DOHH2 (cell line): ENCODE data around the gene SNX7.

Experiments used
- H3F3A ChIP-seq: fragments of 200-600 bp; sonication (generic), shearing (Covaris generic); 2 replicates; pipeline ENCODE4 v1.6.0; 2016; ENCODE audit warnings: antibody characterized with exemption, mild to moderate bottlenecking; ENCODE audit not compliant: control insufficient read depth, insufficient read depth
- H3K27ac ChIP-seq: fragments of 200-600 bp; sonication (generic); 2 replicates; pipeline ENCODE4 v1.5.1; 2014; ENCODE audit warnings: low read depth, mild to moderate bottlenecking, low read length, moderate library complexity
- H3K27me3 ChIP-seq: fragments of 200-600 bp; sonication (generic); 2 replicates; pipeline ENCODE4 v1.6.1; 2014; ENCODE audit warnings: mild to moderate bottlenecking, low read length, mixed read lengths; ENCODE audit not compliant: control insufficient read depth
- H3K36me3 ChIP-seq: fragments of 200-600 bp; sonication (generic); 2 replicates; pipeline ENCODE4 v1.6.1; 2014; ENCODE audit warnings: mild to moderate bottlenecking, low read length, moderate library complexity, mixed read lengths; ENCODE audit not compliant: control insufficient read depth
- H3K4me1 ChIP-seq: fragments of 200-600 bp; sonication (generic); 2 replicates; pipeline ENCODE4 v1.6.1; 2014; ENCODE audit warnings: mild to moderate bottlenecking, low read length, mixed read lengths; ENCODE audit not compliant: control insufficient read depth
- H3K4me2 ChIP-seq: fragments of 200-600 bp; sonication (generic); 2 replicates; pipeline ENCODE4 v1.6.0; 2014; ENCODE audit warnings: mild to moderate bottlenecking, low read length, moderate library complexity
- H3K4me3 ChIP-seq: fragments of 200-600 bp; sonication (generic); 2 replicates; pipeline ENCODE4 v1.5.1; 2014; ENCODE audit warnings: mild to moderate bottlenecking, low read length, mixed read lengths
- H3K79me2 ChIP-seq: fragments of 200-600 bp; sonication (generic); 2 replicates; pipeline ENCODE4 v1.6.1; 2014; ENCODE audit warnings: mild to moderate bottlenecking, low read length, mixed read lengths; ENCODE audit not compliant: control insufficient read depth
- H3K9me2 ChIP-seq: fragments of 200-600 bp; sonication (generic); replicated peaks from 2 replicates; pipeline ENCODE4 v1.6.1; 2014; ENCODE audit warnings: mild to moderate bottlenecking, low read length, mixed read lengths; ENCODE audit not compliant: control insufficient read depth
- H3K9me3 ChIP-seq: fragments of 200-600 bp; sonication (generic); 2 replicates; pipeline ENCODE4 v1.6.1; 2014; ENCODE audit warnings: antibody characterized with exemption, low read length, mixed read lengths; ENCODE audit not compliant: control insufficient read depth, insufficient read depth
- H4K20me1 ChIP-seq: fragments of 200-600 bp; sonication (generic); 2 replicates; pipeline ENCODE4 v1.6.0; 2014; ENCODE audit warnings: low read depth, mild to moderate bottlenecking, antibody characterized with exemption, low read length, moderate library complexity; ENCODE audit not compliant: control insufficient read depth, insufficient read depth
- EZH2phosphoT487 ChIP-seq: fragments of 200-600 bp; sonication (generic); IDR thresholded peaks from 2 replicates; pipeline ENCODE4 v1.6.1; 2017; ENCODE audit warnings: borderline replicate concordance, mild to moderate bottlenecking, antibody characterized with exemption, low read length, moderate library complexity, mixed read lengths
- TF ChIP-seq, protein P1 (sequence below): fragments of 200-600 bp; sonication (generic); IDR thresholded peaks from one replicate; pipeline ENCODE4 v1.5.1; 2014; ENCODE audit warnings: antibody characterized with exemption, mild to moderate bottlenecking, low read depth, low read length; ENCODE audit not compliant: poor library complexity, severe bottlenecking

The SNX7 gene

GRCh38 chr1:98659879-98660278 is 1.6 kb upstream of the SNX7 start:
- no peak overlapping the region for H3K27ac ChIP-seq
- H3K9me2 ChIP-seq: no peaks in the 10 kb centered on the region
- no peak overlapping the region for H3K4me2 ChIP-seq
- H3K36me3 ChIP-seq: no peaks in the 10 kb centered on the region
- H3K4me1 ChIP-seq: no peaks in the 10 kb centered on the region
- no peaks in the 10 kb centered on the region for H3F3A ChIP-seq
- H3K4me3 ChIP-seq: no peak overlapping the region
- H4K20me1 ChIP-seq: no peaks in the 10 kb centered on the region
- no peaks in the 10 kb centered on the region for H3K79me2 ChIP-seq
- no peaks in the 10 kb centered on the region for H3K9me3 ChIP-seq
- TF ChIP-seq EZH2phosphoT487: no peak
- TF ChIP-seq, protein P1, sequence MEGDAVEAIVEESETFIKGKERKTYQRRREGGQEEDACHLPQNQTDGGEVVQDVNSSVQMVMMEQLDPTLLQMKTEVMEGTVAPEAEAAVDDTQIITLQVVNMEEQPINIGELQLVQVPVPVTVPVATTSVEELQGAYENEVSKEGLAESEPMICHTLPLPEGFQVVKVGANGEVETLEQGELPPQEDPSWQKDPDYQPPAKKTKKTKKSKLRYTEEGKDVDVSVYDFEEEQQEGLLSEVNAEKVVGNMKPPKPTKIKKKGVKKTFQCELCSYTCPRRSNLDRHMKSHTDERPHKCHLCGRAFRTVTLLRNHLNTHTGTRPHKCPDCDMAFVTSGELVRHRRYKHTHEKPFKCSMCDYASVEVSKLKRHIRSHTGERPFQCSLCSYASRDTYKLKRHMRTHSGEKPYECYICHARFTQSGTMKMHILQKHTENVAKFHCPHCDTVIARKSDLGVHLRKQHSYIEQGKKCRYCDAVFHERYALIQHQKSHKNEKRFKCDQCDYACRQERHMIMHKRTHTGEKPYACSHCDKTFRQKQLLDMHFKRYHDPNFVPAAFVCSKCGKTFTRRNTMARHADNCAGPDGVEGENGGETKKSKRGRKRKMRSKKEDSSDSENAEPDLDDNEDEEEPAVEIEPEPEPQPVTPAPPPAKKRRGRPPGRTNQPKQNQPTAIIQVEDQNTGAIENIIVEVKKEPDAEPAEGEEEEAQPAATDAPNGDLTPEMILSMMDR: no peak
- H3K27me3 ChIP-seq: no peaks in the 10 kb centered on the region

GRCh38 chr1:98660940-98661543 is 479 bp upstream of the SNX7 start:
- Histone ChIP-seq H4K20me1 (no peaks in the 10 kb centered on the region), H3K27me3 (no peaks in the 10 kb centered on the region), H3K36me3 (no peaks in the 10 kb centered on the region), H3K9me3 (no peaks in the 10 kb centered on the region), H3K4me2 (no peak overlapping the region), H3K9me2 (no peaks in the 10 kb centered on the region), H3F3A (no peaks in the 10 kb centered on the region), H3K4me3 (no peak overlapping the region), H3K27ac (no peak overlapping the region), H3K79me2 (no peaks in the 10 kb centered on the region), H3K4me1 (no peaks in the 10 kb centered on the region)
- TF ChIP-seq EZH2phosphoT487: no peak
- TF ChIP-seq, protein P1: no peak

GRCh38 chr1:98662356-98662670 is 792 bp downstream of the SNX7 start:
- no peaks in the 10 kb centered on the region for H4K20me1 ChIP-seq
- H3K27me3 ChIP-seq: no peaks in the 10 kb centered on the region
- H3K9me2 ChIP-seq: no peaks in the 10 kb centered on the region
- H3F3A ChIP-seq: no peaks in the 10 kb centered on the region
- H3K79me2 ChIP-seq: no peaks in the 10 kb centered on the region
- H3K4me3 ChIP-seq: no peak overlapping the region
- H3K4me2 ChIP-seq: no peak overlapping the region
- H3K27ac ChIP-seq: no peak overlapping the region
- H3K4me1 ChIP-seq: no peaks in the 10 kb centered on the region
- TF ChIP-seq EZH2phosphoT487: no peak
- TF ChIP-seq, protein P1: no peak
- no peaks in the 10 kb centered on the region for H3K36me3 ChIP-seq
- H3K9me3 ChIP-seq: no peaks in the 10 kb centered on the region

DNA sequence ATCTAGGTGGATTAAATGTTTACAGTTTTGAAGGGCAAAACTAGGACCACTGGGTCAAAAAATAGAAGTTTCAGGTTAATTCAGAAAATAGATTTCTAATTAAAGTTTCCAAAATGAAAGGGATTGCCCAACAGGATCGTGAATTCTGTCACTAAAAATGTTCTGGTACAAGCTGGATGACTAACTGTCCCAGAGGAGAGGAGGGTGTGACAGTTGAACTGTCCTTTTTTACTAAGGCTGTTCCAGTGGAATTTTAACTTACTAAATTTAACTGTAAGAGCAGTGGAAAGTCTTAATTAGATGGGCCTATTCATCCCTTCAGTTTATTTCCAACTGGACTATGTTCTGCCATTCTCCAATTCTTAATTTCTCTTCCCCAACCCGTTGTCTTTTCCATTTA is 7.2 kb downstream of the SNX7 start:
- no peaks in the 10 kb centered on the region for H4K20me1 ChIP-seq
- H3K36me3 ChIP-seq: no peaks in the 10 kb centered on the region
- no peak overlapping the region for H3K4me3 ChIP-seq
- H3F3A ChIP-seq: no peaks in the 10 kb centered on the region
- H3K4me2 ChIP-seq: no peak overlapping the region
- H3K9me2 ChIP-seq: no peaks in the 10 kb centered on the region
- no peak overlapping the region for H3K27ac ChIP-seq
- H3K4me1 ChIP-seq: no peaks in the 10 kb centered on the region
- H3K27me3 ChIP-seq: no peaks in the 10 kb centered on the region
- no peaks in the 10 kb centered on the region for H3K9me3 ChIP-seq
- TF ChIP-seq EZH2phosphoT487: no peak
- TF ChIP-seq, protein P1: no peak
- H3K79me2 ChIP-seq: no peaks in the 10 kb centered on the region
